Measurements from ENCODE around the gene PCDHGC5. TPM values are rescaled to one million over a fixed set of nuclear protein-coding genes. Genes with fewer than 3 reads are reported as not detected.

PCDHGC5 gene
- total and polyA plus RNA-seq, 2 of the 8 experiments (the other 6 are each of a cell fraction or from before 2014, with no cell fraction given): 0.41 to 1.1 TPM

GRCh38 chr5:141515141-141515540, 26.3 kb downstream of the PCDHGC5 start (continued):
- TF ChIP-seq TAF1 (IDR thresholded peaks at IDR 0.05; ENCODE audit: low read depth, low read length) (no peak), SRF (IDR thresholded peaks at IDR 0.05; ENCODE audit: low read depth, low read length) (no peak), RBBP5 (IDR thresholded peaks at IDR 0.05; ENCODE audit: borderline replicate concordance, low read depth, low read length) (no peak), POLR2A (IDR thresholded peaks at IDR 0.05; ENCODE audit: control extremely low read depth in 1 of 2, low read depth in 2 of 2, low read length in 2 of 2) (no peak), CREB1 (IDR thresholded peaks at IDR 0.05) (no peak)

Measured in H1 (cell line).